ENCODE results near the gene TMEM74B. TPM values are rescaled to one million over a fixed set of nuclear protein-coding genes. Genes with fewer than 3 reads are reported as not detected.

The TMEM74B gene
- total RNA-seq, 1 experiment from 2014 or later, result 1.1 TPM

DNA sequence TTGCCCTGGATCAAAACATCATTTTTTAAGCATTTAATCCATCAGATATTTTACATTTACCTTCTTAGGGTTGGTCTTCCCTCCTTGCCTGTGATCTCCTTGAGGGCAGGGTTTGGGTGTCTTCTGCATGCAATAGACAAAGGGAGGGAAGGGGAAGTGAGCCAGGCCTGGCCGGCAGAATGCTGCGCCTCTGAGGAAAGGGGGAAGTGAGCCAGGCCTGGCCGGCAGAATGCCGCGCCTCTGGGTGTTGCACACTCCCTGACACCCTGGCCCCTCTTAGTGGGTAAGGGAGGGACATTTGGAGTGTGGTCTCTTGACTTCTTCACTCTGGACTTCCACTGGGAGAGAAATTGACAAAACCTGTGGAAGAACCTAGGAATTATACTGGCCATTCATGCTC is 53.9 kb downstream of the TMEM74B start:
- intact Hi-C loops (cut with micrococcal nuclease; ENCODE audit: unreplicated experiment) (no loop called here), in situ Hi-C loops (cut with HindIII; ENCODE audit: low pct_unique_long_range_greater_than_20kb, low sequenced_read_pairs) (no loop called here)
- ATAC-seq, result no peak
- H3K4me1 ChIP-seq (ENCODE audit: control insufficient read depth, insufficient read depth, low read length), result no peaks in the 10 kb centered on the region
- no peak for TF ChIP-seq POLR2AphosphoS5 (IDR thresholded peaks at IDR 0.05; ENCODE audit: low read depth, low read length)
- no peak for TF ChIP-seq REST (IDR thresholded peaks at IDR 0.05; ENCODE audit: insufficient read depth in 1 of 2, low read depth in 2 of 2, low read length in 1 of 2)
- TF ChIP-seq TCF7L2 (IDR thresholded peaks at IDR 0.05; ENCODE audit: low read depth, low read length), result no peak
- TF ChIP-seq, protein P1, sequence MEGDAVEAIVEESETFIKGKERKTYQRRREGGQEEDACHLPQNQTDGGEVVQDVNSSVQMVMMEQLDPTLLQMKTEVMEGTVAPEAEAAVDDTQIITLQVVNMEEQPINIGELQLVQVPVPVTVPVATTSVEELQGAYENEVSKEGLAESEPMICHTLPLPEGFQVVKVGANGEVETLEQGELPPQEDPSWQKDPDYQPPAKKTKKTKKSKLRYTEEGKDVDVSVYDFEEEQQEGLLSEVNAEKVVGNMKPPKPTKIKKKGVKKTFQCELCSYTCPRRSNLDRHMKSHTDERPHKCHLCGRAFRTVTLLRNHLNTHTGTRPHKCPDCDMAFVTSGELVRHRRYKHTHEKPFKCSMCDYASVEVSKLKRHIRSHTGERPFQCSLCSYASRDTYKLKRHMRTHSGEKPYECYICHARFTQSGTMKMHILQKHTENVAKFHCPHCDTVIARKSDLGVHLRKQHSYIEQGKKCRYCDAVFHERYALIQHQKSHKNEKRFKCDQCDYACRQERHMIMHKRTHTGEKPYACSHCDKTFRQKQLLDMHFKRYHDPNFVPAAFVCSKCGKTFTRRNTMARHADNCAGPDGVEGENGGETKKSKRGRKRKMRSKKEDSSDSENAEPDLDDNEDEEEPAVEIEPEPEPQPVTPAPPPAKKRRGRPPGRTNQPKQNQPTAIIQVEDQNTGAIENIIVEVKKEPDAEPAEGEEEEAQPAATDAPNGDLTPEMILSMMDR (IDR thresholded peaks at IDR 0.05), result no peak
- no peak for TF ChIP-seq SIN3A (IDR thresholded peaks at IDR 0.05; ENCODE audit: borderline replicate concordance, insufficient read depth, low read depth, low read length)
- H3K27me3 ChIP-seq (ENCODE audit: control insufficient read depth, insufficient read depth, low read length), result no peaks in the 10 kb centered on the region
- H3K9me3 ChIP-seq (ENCODE audit: control insufficient read depth, insufficient read depth, low read depth, low read length), result no peaks in the 10 kb centered on the region
- no peak overlapping the region for H3K4me3 ChIP-seq (ENCODE audit: low read depth in 2 of 2, low read length in 2 of 2)
- CTCF ChIA-PET, result no interaction called here
- H3K36me3 ChIP-seq (ENCODE audit: control insufficient read depth, insufficient read depth, low read length), result peaks cover 22% of the 10 kb centered on the region; the same call in 1 of the 2 replicates
- POLR2A ChIA-PET, result no interaction called here
- no TSS peak for BruUV-seq (replicated peaks)
- DNase-seq (ENCODE audit: low read depth, low spot score), result no peak
- H3K27ac ChIP-seq (ENCODE audit: low read length), result no peak overlapping the region

Other genes starting within 250 kb of the TMEM74B start
- gene RSPO4, start 182.7 kb downstream of the TMEM74B start, total RNA-seq (2021; ENCODE audit: unreplicated experiment), result 0.54 TPM
- 161 TPM for gene PSMF1, start 66.4 kb downstream of the TMEM74B start, total RNA-seq (2021; ENCODE audit: unreplicated experiment)
- gene C20orf202, start 18.5 kb upstream of the TMEM74B start, total RNA-seq (2021; ENCODE audit: unreplicated experiment), result not detected
- gene RAD21L1, start 41.1 kb upstream of the TMEM74B start, total RNA-seq (2021; ENCODE audit: unreplicated experiment), result 1.0 TPM
- 6.4 TPM for gene SNPH, start 81.3 kb upstream of the TMEM74B start, total RNA-seq (2021; ENCODE audit: unreplicated experiment)
- gene SDCBP2, start 144.2 kb upstream of the TMEM74B start, total RNA-seq (2021; ENCODE audit: unreplicated experiment), result 1.8 TPM
- 695 TPM for gene FKBP1A, start 208.1 kb upstream of the TMEM74B start, total RNA-seq (2021; ENCODE audit: unreplicated experiment)